A549 (cell line): ENCODE measurements around the gene PIGK.

Source experiments
- CEBPB ChIP-seq, 2 experiments: fragments of >200 bp in 1 of 2; sonication (Bioruptor Twin) in 1 of 2; formaldehyde crosslinking in 1 of 2; IDR thresholded peaks; 2 replicates each; pipeline ENCODE4 v1.6.1; 2012 to 2016
- E2F6 ChIP-seq: IDR thresholded peaks from 2 replicates; pipeline ENCODE4 v1.6.1; 2012; ENCODE audit warnings: low read depth, borderline replicate concordance
- EP300 ChIP-seq, 2 experiments: fragments of >200 bp; sonication (Bioruptor Twin); formaldehyde crosslinking; IDR thresholded peaks; 2 replicates in 1 of 2; 3 replicates in 1 of 2; pipeline ENCODE4 v1.6.1; 2016 to 2017
- JUNB ChIP-seq: fragments of >200 bp; sonication (Bioruptor Twin); formaldehyde crosslinking; IDR thresholded peaks from 2 replicates; pipeline ENCODE4 v1.6.1; 2016
- KDM5A ChIP-seq: fragments of 200-600 bp; sonication (generic); IDR thresholded peaks from 2 replicates; pipeline ENCODE4 v1.6.1; 2016; ENCODE audit warnings: antibody characterized with exemption, mild to moderate bottlenecking
- MAX ChIP-seq: IDR thresholded peaks from 2 replicates; pipeline ENCODE4 v1.6.1; 2012
- NFE2L2 ChIP-seq: fragments of 150-350 bp; conservative IDR thresholded peaks from 2 replicates; pipeline ENCODE4 v1.6.1; 2014; ENCODE audit warnings: low read length
- NPAS2 ChIP-seq: fragments of 250-450 bp; sonication (Bioruptor Pico); IDR thresholded peaks from 2 replicates; pipeline ENCODE4 v1.8.0; 2022; ENCODE audit warnings: mild to moderate bottlenecking, moderate library complexity, borderline replicate concordance
- RAD21 ChIP-seq, 2 experiments: fragments of >200 bp in 1 of 2; sonication (Bioruptor Twin) in 1 of 2; formaldehyde crosslinking in 1 of 2; IDR thresholded peaks in 1 of 2; conservative IDR thresholded peaks in 1 of 2; 2 replicates in 1 of 2; 3 replicates in 1 of 2; pipeline ENCODE4 v1.6.1; 2012 to 2018; ENCODE audit warnings: inconsistent platforms in 1 of 2
- RCOR1 ChIP-seq: fragments of 150-350 bp; IDR thresholded peaks from 2 replicates; pipeline ENCODE4 v1.6.1; 2014; ENCODE audit warnings: antibody characterized with exemption, low read length, low read depth
- ZNF302 ChIP-seq: fragments of 250-450 bp; sonication (Bioruptor Pico); IDR thresholded peaks from 2 replicates; pipeline ENCODE4 v1.9.0; 2021; ENCODE audit warnings: inconsistent platforms, mild to moderate bottlenecking, moderate library complexity
- TF ChIP-seq, protein P1 (sequence below): fragments of >200 bp; sonication (Bioruptor Twin); formaldehyde crosslinking; IDR thresholded peaks from 3 replicates; pipeline ENCODE4 v1.5.1; 2016
- TF ChIP-seq, protein P2 (sequence below): fragments of >200 bp; sonication (Bioruptor Twin); formaldehyde crosslinking; IDR thresholded peaks from 3 replicates; pipeline ENCODE4 v1.6.1; 2016
- TF ChIP-seq, protein P3 (sequence below): fragments of 250-450 bp; sonication (Bioruptor Pico); IDR thresholded peaks from 2 replicates; pipeline ENCODE4 v1.5.0; 2020; ENCODE audit warnings: low read depth, mild to moderate bottlenecking, moderate library complexity

DNA sequence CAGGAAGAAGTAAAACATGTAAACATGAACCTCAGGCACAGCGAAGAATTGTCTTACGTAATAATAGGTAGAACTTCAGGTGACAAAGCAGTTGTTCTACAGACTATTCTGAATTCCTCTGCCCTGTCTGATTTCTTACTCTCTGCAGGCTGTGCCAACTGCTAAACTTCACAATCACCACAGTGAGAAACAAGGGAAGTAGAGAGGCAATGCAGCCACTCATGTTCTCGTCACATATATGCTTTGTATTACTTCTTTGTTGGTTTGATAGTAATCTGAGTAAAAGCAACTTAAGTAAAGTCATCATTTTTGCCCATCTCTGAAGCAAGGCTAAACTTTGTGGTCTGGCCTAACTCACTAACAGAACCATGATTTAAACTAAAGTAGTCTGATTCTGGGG is 21.9 kb downstream of the PIGK start:
- TF ChIP-seq JUNB (no peak), MAX (no peak), NPAS2 (CRISPR knock-in tag) (no peak), NFE2L2 (no peak), RCOR1 (no peak), EP300 (IDR thresholded peaks at IDR 0.05) (no peak), KDM5A (no peak), RAD21 (conservative IDR thresholded peaks at IDR 0.05 in 1 of 2, IDR thresholded peaks at IDR 0.05 in 1 of 2) (no peak), E2F6 (no peak), CEBPB (IDR thresholded peaks at IDR 0.05) (no peak), ZNF302 (no peak)
- TF ChIP-seq, protein P1, sequence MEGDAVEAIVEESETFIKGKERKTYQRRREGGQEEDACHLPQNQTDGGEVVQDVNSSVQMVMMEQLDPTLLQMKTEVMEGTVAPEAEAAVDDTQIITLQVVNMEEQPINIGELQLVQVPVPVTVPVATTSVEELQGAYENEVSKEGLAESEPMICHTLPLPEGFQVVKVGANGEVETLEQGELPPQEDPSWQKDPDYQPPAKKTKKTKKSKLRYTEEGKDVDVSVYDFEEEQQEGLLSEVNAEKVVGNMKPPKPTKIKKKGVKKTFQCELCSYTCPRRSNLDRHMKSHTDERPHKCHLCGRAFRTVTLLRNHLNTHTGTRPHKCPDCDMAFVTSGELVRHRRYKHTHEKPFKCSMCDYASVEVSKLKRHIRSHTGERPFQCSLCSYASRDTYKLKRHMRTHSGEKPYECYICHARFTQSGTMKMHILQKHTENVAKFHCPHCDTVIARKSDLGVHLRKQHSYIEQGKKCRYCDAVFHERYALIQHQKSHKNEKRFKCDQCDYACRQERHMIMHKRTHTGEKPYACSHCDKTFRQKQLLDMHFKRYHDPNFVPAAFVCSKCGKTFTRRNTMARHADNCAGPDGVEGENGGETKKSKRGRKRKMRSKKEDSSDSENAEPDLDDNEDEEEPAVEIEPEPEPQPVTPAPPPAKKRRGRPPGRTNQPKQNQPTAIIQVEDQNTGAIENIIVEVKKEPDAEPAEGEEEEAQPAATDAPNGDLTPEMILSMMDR = no peak
- TF ChIP-seq, protein P2, sequence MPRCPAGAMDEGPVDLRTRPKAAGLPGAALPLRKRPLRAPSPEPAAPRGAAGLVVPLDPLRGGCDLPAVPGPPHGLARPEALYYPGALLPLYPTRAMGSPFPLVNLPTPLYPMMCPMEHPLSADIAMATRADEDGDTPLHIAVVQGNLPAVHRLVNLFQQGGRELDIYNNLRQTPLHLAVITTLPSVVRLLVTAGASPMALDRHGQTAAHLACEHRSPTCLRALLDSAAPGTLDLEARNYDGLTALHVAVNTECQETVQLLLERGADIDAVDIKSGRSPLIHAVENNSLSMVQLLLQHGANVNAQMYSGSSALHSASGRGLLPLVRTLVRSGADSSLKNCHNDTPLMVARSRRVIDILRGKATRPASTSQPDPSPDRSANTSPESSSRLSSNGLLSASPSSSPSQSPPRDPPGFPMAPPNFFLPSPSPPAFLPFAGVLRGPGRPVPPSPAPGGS = no peak
- TF ChIP-seq, protein P3, sequence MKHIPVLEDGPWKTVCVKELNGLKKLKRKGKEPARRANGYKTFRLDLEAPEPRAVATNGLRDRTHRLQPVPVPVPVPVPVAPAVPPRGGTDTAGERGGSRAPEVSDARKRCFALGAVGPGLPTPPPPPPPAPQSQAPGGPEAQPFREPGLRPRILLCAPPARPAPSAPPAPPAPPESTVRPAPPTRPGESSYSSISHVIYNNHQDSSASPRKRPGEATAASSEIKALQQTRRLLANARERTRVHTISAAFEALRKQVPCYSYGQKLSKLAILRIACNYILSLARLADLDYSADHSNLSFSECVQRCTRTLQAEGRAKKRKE = no peak
